Parathyroid adenoma (tissue), 2 donors: ENCODE data around the gene BLVRB.

Experiments
- H2AFZ ChIP-seq: fragments of 300-600 bp; sonication (generic); one replicate; pipeline ENCODE4 v1.7.0; 2017; ENCODE audit warnings: antibody characterized with exemption, mild to moderate bottlenecking
- H3K27ac ChIP-seq: fragments of 300-600 bp; sonication (generic); one replicate; pipeline ENCODE4 v1.7.0; 2017
- H3K27me3 ChIP-seq: fragments of 300-600 bp; sonication (generic); one replicate; pipeline ENCODE4 v1.7.0; 2017; ENCODE audit warnings: low read length; ENCODE audit not compliant: control insufficient read depth, insufficient read depth
- H3K36me3 ChIP-seq: fragments of 300-600 bp; sonication (generic); one replicate; pipeline ENCODE4 v1.7.0; 2017; ENCODE audit warnings: low read length; ENCODE audit not compliant: control insufficient read depth, insufficient read depth
- H3K4me1 ChIP-seq: fragments of 300-600 bp; sonication (generic); one replicate; pipeline ENCODE4 v1.7.0; 2017; ENCODE audit warnings: control low read depth
- H3K4me2 ChIP-seq: fragments of 300-600 bp; sonication (generic); one replicate; pipeline ENCODE4 v1.7.0; 2017; ENCODE audit warnings: low read length
- H3K4me3 ChIP-seq: fragments of 300-600 bp; sonication (generic); one replicate; pipeline ENCODE4 v1.7.0; 2017; ENCODE audit warnings: low read depth, low read length
- H3K79me2 ChIP-seq: fragments of 300-600 bp; sonication (generic); one replicate; pipeline ENCODE4 v1.7.0; 2017; ENCODE audit warnings: control low read depth
- H3K9ac ChIP-seq: fragments of 300-600 bp; sonication (generic); one replicate; pipeline ENCODE4 v1.7.0; 2017; ENCODE audit warnings: mild to moderate bottlenecking
- H3K9me3 ChIP-seq: fragments of 300-600 bp; sonication (generic); one replicate; pipeline ENCODE4 v1.7.0; 2017; ENCODE audit warnings: low read length; ENCODE audit not compliant: control insufficient read depth
- CTCF ChIP-seq: fragments of 300-600 bp; sonication (generic); IDR thresholded peaks from one replicate; pipeline ENCODE4 v1.7.0; 2017; ENCODE audit warnings: antibody characterized with exemption, mild to moderate bottlenecking
- donor health status: primary hyperparathyroidism.

BLVRB gene

GRCh38 chr19:40512110-40512472, 46.5 kb upstream of the BLVRB start:
- Histone ChIP-seq H2AFZ (no peak overlapping the region), H3K4me3 (no peak overlapping the region), H3K27me3 (no peaks in the 10 kb centered on the region), H3K9me3 (no peaks in the 10 kb centered on the region), H3K4me1 (no peaks in the 10 kb centered on the region), H3K27ac (no peak overlapping the region), H3K9ac (no peak overlapping the region), H3K36me3 (no peaks in the 10 kb centered on the region), H3K79me2 (no peaks in the 10 kb centered on the region), H3K4me2 (no peak overlapping the region)
- TF ChIP-seq CTCF: no peak

GRCh38 chr19:40511487-40511886, 45.9 kb upstream of the BLVRB start:
- H3K9ac ChIP-seq: no peak overlapping the region
- TF ChIP-seq CTCF: no peak
- H3K9me3 ChIP-seq: no peaks in the 10 kb centered on the region
- H3K4me3 ChIP-seq: no peak overlapping the region
- H3K36me3 ChIP-seq: no peaks in the 10 kb centered on the region
- H2AFZ ChIP-seq: no peak overlapping the region
- H3K4me2 ChIP-seq: no peak overlapping the region
- H3K79me2 ChIP-seq: no peaks in the 10 kb centered on the region
- H3K27ac ChIP-seq: no peak overlapping the region
- H3K27me3 ChIP-seq: no peaks in the 10 kb centered on the region
- H3K4me1 ChIP-seq: no peaks in the 10 kb centered on the region

- no peaks in the 10 kb centered on the region for H3K79me2 ChIP-seq
- H3K9me3 ChIP-seq: no peaks in the 10 kb centered on the region
- H3K4me2 ChIP-seq: no peak overlapping the region
- H3K4me1 ChIP-seq: no peaks in the 10 kb centered on the region
- H3K36me3 ChIP-seq: no peaks in the 10 kb centered on the region
- no peak for TF ChIP-seq CTCF
- H2AFZ ChIP-seq: no peak overlapping the region
- H3K9ac ChIP-seq: no peak overlapping the region
- H3K27me3 ChIP-seq: no peaks in the 10 kb centered on the region
- H3K27ac ChIP-seq: no peak overlapping the region
- H3K4me3 ChIP-seq: no peak overlapping the region
These were observed 45.1 kb upstream of the BLVRB start for GRCh38 chr19:40510526-40511115.

GRCh38 chr19:40508739-40509260, 43.3 kb upstream of the BLVRB start:
- no peaks in the 10 kb centered on the region for H3K79me2 ChIP-seq
- H3K9ac ChIP-seq: no peak overlapping the region
- H3K36me3 ChIP-seq: no peaks in the 10 kb centered on the region
- no peaks in the 10 kb centered on the region for H3K4me1 ChIP-seq
- no peak for TF ChIP-seq CTCF
- no peaks in the 10 kb centered on the region for H3K27me3 ChIP-seq
- no peak overlapping the region for H2AFZ ChIP-seq
- H3K4me3 ChIP-seq: no peak overlapping the region
- no peak overlapping the region for H3K27ac ChIP-seq
- H3K9me3 ChIP-seq: no peaks in the 10 kb centered on the region
- H3K4me2 ChIP-seq: no peak overlapping the region

- no peak for TF ChIP-seq CTCF
- H3K4me2 ChIP-seq: no peak overlapping the region
These were observed 42.3 kb upstream of the BLVRB start for GRCh38 chr19:40507892-40508291.

More at GRCh38 chr19:40507892-40508291, 42.3 kb upstream of the BLVRB start:
- Histone ChIP-seq H2AFZ (no peak overlapping the region), H3K27ac (no peak overlapping the region), H3K27me3 (no peaks in the 10 kb centered on the region), H3K4me3 (no peak overlapping the region), H3K4me1 (no peaks in the 10 kb centered on the region), H3K36me3 (no peaks in the 10 kb centered on the region), H3K9me3 (no peaks in the 10 kb centered on the region), H3K79me2 (no peaks in the 10 kb centered on the region), H3K9ac (no peak overlapping the region)
